ENCODE results near the gene IL11RA.
A peak's percentile ranks its signal among the peaks of the same experiment; 100 is the strongest.

IL11RA gene

GRCh38 chr9:34650816-34651215, 1.2 kb upstream of the IL11RA start:
- no peak for ATAC-seq (replicated peaks; ENCODE audit: extremely low read depth, poor library complexity, severe bottlenecking)
- H3K4me1 Mint-ChIP-seq = peaks cover 38% of the 10 kb centered on the region
- peaks cover 20% of the 10 kb centered on the region for H3K36me3 Mint-ChIP-seq (ENCODE audit: insufficient read depth)

GRCh38 chr9:34651321-34651720, 664 bp upstream of the IL11RA start:
- peaks cover 38% of the 10 kb centered on the region for H3K4me1 Mint-ChIP-seq
- H3K4me3 Mint-ChIP-seq = no peak overlapping the region
- H3K27me3 Mint-ChIP-seq = no peaks in the 10 kb centered on the region
- DNase-seq (ENCODE audit: low spot score in 2 of 2) = no peak
- no peak overlapping the region for H3K27ac Mint-ChIP-seq (ENCODE audit: low read depth)
- H3K36me3 Mint-ChIP-seq (ENCODE audit: insufficient read depth) = peaks cover 19% of the 10 kb centered on the region
- ATAC-seq (replicated peaks; ENCODE audit: extremely low read depth, poor library complexity, severe bottlenecking) = no peak
- H3K9me3 Mint-ChIP-seq = no peaks in the 10 kb centered on the region

More at GRCh38 chr9:34650816-34651215, 1.2 kb upstream of the IL11RA start:
- no peak for DNase-seq (ENCODE audit: low spot score in 2 of 2)
- H3K4me3 Mint-ChIP-seq = no peak overlapping the region
- H3K27ac Mint-ChIP-seq (ENCODE audit: low read depth) = no peak overlapping the region
- H3K27me3 Mint-ChIP-seq = no peaks in the 10 kb centered on the region
- no peaks in the 10 kb centered on the region for H3K9me3 Mint-ChIP-seq

GRCh38 chr9:34652602-34653000, 616 bp downstream of the IL11RA start:
- no peak for ATAC-seq (replicated peaks; ENCODE audit: extremely low read depth, poor library complexity, severe bottlenecking)

GRCh38 chr9:34653151-34654072, 1.4 kb downstream of the IL11RA start:
- Mint-ChIP-seq H3K27ac (ENCODE audit: low read depth) (peak overlapping the region; percentile 14), H3K4me1 (peaks cover 23% of the 10 kb centered on the region), H3K4me3 (no peak overlapping the region), H3K9me3 (no peaks in the 10 kb centered on the region), H3K27me3 (no peaks in the 10 kb centered on the region), H3K36me3 (ENCODE audit: insufficient read depth) (peaks cover 17% of the 10 kb centered on the region)
- ATAC-seq (replicated peaks; ENCODE audit: extremely low read depth, poor library complexity, severe bottlenecking) (no peak), DNase-seq (ENCODE audit: low spot score in 2 of 2) (no peak)

More at GRCh38 chr9:34652602-34653000, 616 bp downstream of the IL11RA start:
- Mint-ChIP-seq H3K36me3 (ENCODE audit: insufficient read depth) (peaks cover 17% of the 10 kb centered on the region), H3K27me3 (no peaks in the 10 kb centered on the region), H3K4me1 (peaks cover 31% of the 10 kb centered on the region), H3K4me3 (peak overlapping the region; percentile 1), H3K27ac (ENCODE audit: low read depth) (peak overlapping the region; percentile 14), H3K9me3 (no peaks in the 10 kb centered on the region)
- no peak for DNase-seq (ENCODE audit: low spot score in 2 of 2)

- Mint-ChIP-seq H3K4me1 (peaks cover 18% of the 10 kb centered on the region), H3K9me3 (no peaks in the 10 kb centered on the region), H3K36me3 (ENCODE audit: insufficient read depth) (peaks cover 11% of the 10 kb centered on the region), H3K4me3 (no peak overlapping the region), H3K27me3 (no peaks in the 10 kb centered on the region), H3K27ac (ENCODE audit: low read depth) (peak overlapping the region; percentile 9)
- ATAC-seq (replicated peaks; ENCODE audit: extremely low read depth, poor library complexity, severe bottlenecking) (no peak), DNase-seq (ENCODE audit: low spot score in 2 of 2) (no peak)
Observed at GRCh38 chr9:34654323-34655051, 2.5 kb downstream of the IL11RA start.

- H3K27ac Mint-ChIP-seq (ENCODE audit: low read depth) = no peak overlapping the region
- no peak for ATAC-seq (replicated peaks; ENCODE audit: extremely low read depth, poor library complexity, severe bottlenecking)
- no peak for DNase-seq (ENCODE audit: low spot score in 2 of 2)
- H3K4me3 Mint-ChIP-seq = no peak overlapping the region
- H3K4me1 Mint-ChIP-seq = peaks cover 18% of the 10 kb centered on the region
- H3K36me3 Mint-ChIP-seq (ENCODE audit: insufficient read depth) = peaks cover 3% of the 10 kb centered on the region
- no peaks in the 10 kb centered on the region for H3K9me3 Mint-ChIP-seq
- H3K27me3 Mint-ChIP-seq = no peaks in the 10 kb centered on the region
Observed at GRCh38 chr9:34655394-34655793, 3.4 kb downstream of the IL11RA start.

GRCh38 chr9:34656992-34657391, 5.0 kb downstream of the IL11RA start:
- ATAC-seq (replicated peaks; ENCODE audit: extremely low read depth, poor library complexity, severe bottlenecking) (no peak), DNase-seq (ENCODE audit: low spot score in 2 of 2) (no peak)
- Mint-ChIP-seq H3K4me1 (peaks cover 13% of the 10 kb centered on the region), H3K9me3 (no peaks in the 10 kb centered on the region), H3K4me3 (no peak overlapping the region), H3K27ac (ENCODE audit: low read depth) (no peak overlapping the region), H3K36me3 (ENCODE audit: insufficient read depth) (no peaks in the 10 kb centered on the region), H3K27me3 (no peaks in the 10 kb centered on the region)

- Mint-ChIP-seq H3K27me3 (no peaks in the 10 kb centered on the region), H3K9me3 (no peaks in the 10 kb centered on the region), H3K4me3 (no peak overlapping the region), H3K27ac (ENCODE audit: low read depth) (no peak overlapping the region), H3K4me1 (peaks cover 11% of the 10 kb centered on the region), H3K36me3 (ENCODE audit: insufficient read depth) (no peaks in the 10 kb centered on the region)
- no peak for DNase-seq (ENCODE audit: low spot score in 2 of 2)
- no peak for ATAC-seq (replicated peaks; ENCODE audit: extremely low read depth, poor library complexity, severe bottlenecking)
Observed at GRCh38 chr9:34658461-34658860, 6.5 kb downstream of the IL11RA start.

GRCh38 chr9:34659592-34660253, 7.7 kb downstream of the IL11RA start:
- Mint-ChIP-seq H3K4me3 (no peak overlapping the region), H3K36me3 (ENCODE audit: insufficient read depth) (no peaks in the 10 kb centered on the region), H3K4me1 (peaks cover 24% of the 10 kb centered on the region), H3K27me3 (no peaks in the 10 kb centered on the region), H3K9me3 (no peaks in the 10 kb centered on the region), H3K27ac (ENCODE audit: low read depth) (no peak overlapping the region)
- DNase-seq (ENCODE audit: low spot score in 2 of 2) (no peak), ATAC-seq (replicated peaks; ENCODE audit: extremely low read depth, poor library complexity, severe bottlenecking) (no peak)

- Mint-ChIP-seq H3K9me3 (no peaks in the 10 kb centered on the region), H3K27me3 (no peaks in the 10 kb centered on the region), H3K4me3 (peak within 1 kb of the TSS; percentile 12), H3K36me3 (ENCODE audit: insufficient read depth) (peaks cover 8% of the 10 kb centered on the region), H3K27ac (ENCODE audit: low read depth) (peak within 1 kb of the TSS; percentile 88), H3K4me1 (peaks cover 39% of the 10 kb centered on the region)
- no peak for DNase-seq (ENCODE audit: low spot score in 2 of 2)
- ATAC-seq (replicated peaks; ENCODE audit: extremely low read depth, poor library complexity, severe bottlenecking) = no peak
Observed at GRCh38 chr9:34662526-34663302, 10.7 kb downstream of the IL11RA start, which contains the start of gene CCL27. TSS of gene CCL27 (minus strand) at chr9:34662657. CDS start at chr9:34662633, 24 bp downstream.

- DNase-seq (ENCODE audit: low spot score in 2 of 2) (no peak), ATAC-seq (replicated peaks; ENCODE audit: extremely low read depth, poor library complexity, severe bottlenecking) (no peak)
- Mint-ChIP-seq H3K36me3 (ENCODE audit: insufficient read depth) (peaks cover 8% of the 10 kb centered on the region), H3K27me3 (no peaks in the 10 kb centered on the region), H3K9me3 (no peaks in the 10 kb centered on the region), H3K4me1 (peaks cover 40% of the 10 kb centered on the region), H3K4me3 (peak overlapping the region; percentile 12), H3K27ac (ENCODE audit: low read depth) (peak overlapping the region; percentile 88)
Observed at GRCh38 chr9:34663303-34663605, 11.3 kb downstream of the IL11RA start.

Measured in central memory CD8-positive, alpha-beta T cell (primary cell).